GM23338 (cell line): ENCODE results near the gene MFSD11. TPM values are rescaled to one million over a fixed set of nuclear protein-coding genes. Genes with fewer than 3 reads are reported as not detected.

ENCODE experiments used
- ATAC-seq: fragments of 200-7000 bp; cut with Tn5 transposase; 3 replicates; pipeline ENCODE4 v1.9.1; 2020
- DNase-seq: peaks from one replicate; pipeline ENCODE4 v3.0.0-alpha.2; 2015; ENCODE audit warnings: low spot score
- H2AFZ ChIP-seq: fragments of 200-600 bp; sonication (generic); 2 replicates; pipeline ENCODE4 v1.8.0; 2016; ENCODE audit warnings: antibody characterized with exemption, mild to moderate bottlenecking, moderate library complexity
- H3F3A ChIP-seq: fragments of 200-600 bp; sonication (generic); replicated peaks from 2 replicates; pipeline ENCODE4 v1.8.0; 2017; ENCODE audit warnings: antibody characterized with exemption, mixed run types, low read depth
- H3K27ac ChIP-seq: fragments of 200-600 bp; sonication (generic); 2 replicates; pipeline ENCODE4 v1.6.1; 2016; ENCODE audit warnings: low read depth
- H3K27me3 ChIP-seq: fragments of 200-600 bp; sonication (generic); 2 replicates; pipeline ENCODE4 v1.8.0; 2016; ENCODE audit warnings: mild to moderate bottlenecking, mixed run types, moderate library complexity; ENCODE audit not compliant: insufficient read depth
- H3K36me3 ChIP-seq: fragments of 200-600 bp; sonication (generic); 2 replicates; pipeline ENCODE4 v1.8.0; 2016; ENCODE audit warnings: mild to moderate bottlenecking; ENCODE audit not compliant: insufficient read depth
- H3K4me1 ChIP-seq: fragments of 200-600 bp; sonication (generic); 2 replicates; pipeline ENCODE4 v1.8.0; 2016; ENCODE audit warnings: mild to moderate bottlenecking, moderate library complexity; ENCODE audit not compliant: insufficient read depth
- H3K4me2 ChIP-seq: fragments of 200-600 bp; sonication (generic); 2 replicates; pipeline ENCODE4 v1.7.1; 2017; ENCODE audit warnings: mixed run types
- H3K4me3 ChIP-seq: fragments of 200-600 bp; sonication (generic); 2 replicates; pipeline ENCODE4 v1.6.1; 2016; ENCODE audit warnings: mixed run types
- H3K79me2 ChIP-seq: fragments of 200-600 bp; sonication (generic); replicated peaks from 2 replicates; pipeline ENCODE4 v1.8.0; 2017; ENCODE audit warnings: mild to moderate bottlenecking; ENCODE audit not compliant: insufficient read depth
- H3K9me2 ChIP-seq: fragments of 200-600 bp; sonication (generic); 2 replicates; pipeline ENCODE4 v1.8.0; 2017; ENCODE audit not compliant: insufficient read depth
- H4K20me1 ChIP-seq: fragments of 200-600 bp; sonication (generic); replicated peaks from 2 replicates; pipeline ENCODE4 v1.8.0; 2017; ENCODE audit warnings: mild to moderate bottlenecking; ENCODE audit not compliant: insufficient read depth
- H3K27ac Mint-ChIP-seq: 2 replicates; pipeline ENCODE4 v1.8.0; 2020; ENCODE audit warnings: inconsistent platforms, mild to moderate bottlenecking, moderate library complexity, mixed read lengths
- H3K27me3 Mint-ChIP-seq: 3 replicates; pipeline ENCODE4 v1.8.0; 2022; ENCODE audit warnings: low read depth, mild to moderate bottlenecking, moderate library complexity, mixed read lengths, inconsistent platforms; ENCODE audit not compliant: insufficient read depth, poor library complexity
- H3K36me3 Mint-ChIP-seq: 3 replicates; pipeline ENCODE4 v1.8.0; 2021; ENCODE audit warnings: low read depth, mild to moderate bottlenecking, inconsistent platforms, moderate library complexity, mixed read lengths
- H3K4me1 Mint-ChIP-seq: 3 replicates; pipeline ENCODE4 v1.8.0; 2020; ENCODE audit warnings: mild to moderate bottlenecking, inconsistent platforms, mixed read lengths
- H3K4me3 Mint-ChIP-seq: 3 replicates; pipeline ENCODE4 v1.8.0; 2021; ENCODE audit warnings: moderate library complexity, mild to moderate bottlenecking, inconsistent platforms, mixed read lengths
- H3K9me3 Mint-ChIP-seq: 3 replicates; pipeline ENCODE4 v1.8.0; 2020; ENCODE audit warnings: moderate library complexity, mild to moderate bottlenecking, inconsistent platforms, mixed read lengths
- CREB1 ChIP-seq: fragments of 250-450 bp; sonication (Bioruptor Pico); IDR thresholded peaks from 2 replicates; pipeline ENCODE4 v1.5.0; 2020; ENCODE audit warnings: low read depth, mild to moderate bottlenecking, moderate library complexity
- ZNF331 ChIP-seq: fragments of 250-450 bp; sonication (Bioruptor Pico); IDR thresholded peaks from 2 replicates; pipeline ENCODE4 v1.5.0; 2020; ENCODE audit warnings: low read depth, mild to moderate bottlenecking, moderate library complexity
- ZNF462 ChIP-seq: fragments of 250-450 bp; sonication (Bioruptor Pico); IDR thresholded peaks from 2 replicates; pipeline ENCODE4 v1.5.0; 2020; ENCODE audit warnings: mild to moderate bottlenecking, moderate library complexity
- polyA plus RNA-seq: library from polyadenylated mRNA; unstranded; fragments of >200 nt; fragmentation: Nextera tagmentation; extraction: Ambion mirVana; gene quantifications from 2 replicates; pipeline ENCODE4 v1.2.1, GENCODE V29; 2016
- total RNA-seq: library from RNA; depleted of rRNA; stranded (reverse); fragments of >200 nt; shearing (Covaris generic); gene quantifications from 2 replicates; pipeline ENCODE4 v1.2.3, GENCODE V29; 2014

MFSD11 gene
- total and polyA plus RNA-seq, 2 experiments from 2014 or later, result 10.2 to 35.3 TPM

DNA sequence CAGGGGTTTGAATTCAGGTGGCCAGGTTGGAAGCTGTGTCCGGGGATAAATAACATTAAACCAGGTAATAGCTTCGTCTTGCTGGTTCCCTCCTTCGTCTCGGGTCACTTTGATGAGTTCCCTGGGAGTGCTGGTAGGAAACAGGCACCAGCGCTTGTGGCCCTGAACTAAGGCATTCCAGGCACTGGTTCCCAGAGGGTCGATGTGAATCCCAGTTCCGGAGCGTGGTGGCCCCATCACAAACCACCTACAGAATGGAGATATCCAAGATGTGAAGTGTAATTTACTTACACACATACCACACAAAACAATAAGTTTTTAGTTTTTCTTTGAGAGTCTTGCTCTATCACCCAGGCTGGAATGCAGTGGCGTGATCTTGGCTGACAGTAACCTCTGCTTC lies 14.1 kb upstream of the MFSD11 start (continued):
- no peak for TF ChIP-seq ZNF462 (CRISPR knock-in tag)
- no peak for TF ChIP-seq ZNF331 (CRISPR knock-in tag)

DNA sequence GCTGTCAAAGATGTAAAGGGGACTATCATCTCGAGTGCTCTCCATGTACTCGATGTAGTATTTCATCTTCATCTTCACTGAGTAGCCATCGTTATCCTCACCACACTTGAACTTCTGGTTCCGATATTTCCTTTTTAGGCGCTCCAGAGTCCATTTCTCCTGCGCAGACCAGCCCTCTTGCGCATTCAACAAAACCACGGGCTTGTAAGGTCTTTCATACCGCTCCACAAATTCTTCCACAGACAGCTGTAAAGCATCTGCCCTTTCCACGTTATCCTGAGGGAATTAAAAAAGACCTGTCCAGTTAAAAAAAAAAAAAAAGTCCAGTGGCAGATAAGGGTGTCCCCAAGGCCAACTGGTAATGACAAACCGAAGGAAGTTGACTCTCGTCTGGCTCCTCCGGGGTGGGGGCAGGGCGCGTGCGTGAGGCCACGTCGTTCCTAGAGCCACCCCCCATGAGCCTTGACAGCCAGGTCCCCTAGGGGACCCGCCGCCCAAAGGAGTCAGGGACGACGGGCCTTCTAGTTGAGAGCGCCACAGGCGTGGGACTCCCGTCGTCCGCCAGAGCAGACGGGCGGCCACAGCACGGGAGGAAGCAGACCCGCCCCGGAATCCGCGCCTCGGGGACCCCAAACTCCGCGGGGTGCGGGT lies 12.2 kb upstream of the MFSD11 start:
- no peak for TF ChIP-seq ZNF462 (CRISPR knock-in tag)
- TF ChIP-seq CREB1 (CRISPR knock-in tag), result 0 out of 2 replicates have a peak, but pooled peaks have one; percentile 18
- no peaks in the 10 kb centered on the region for H3K9me2 ChIP-seq
- peak overlapping the region; percentile 86; the same call in 1 of the 2 replicates for H2AFZ ChIP-seq
- H3K36me3 Mint-ChIP-seq, result peaks cover 58% of the 10 kb centered on the region
- H3K36me3 ChIP-seq, result peaks cover 22% of the 10 kb centered on the region
- no peaks in the 10 kb centered on the region for H3K9me3 Mint-ChIP-seq
- peak overlapping the region; percentile 98 for H3K4me2 ChIP-seq
- H3K27me3 ChIP-seq, result no peaks in the 10 kb centered on the region
- H4K20me1 ChIP-seq, result peaks cover 16% of the 10 kb centered on the region
- ATAC-seq (peak; percentile 12), DNase-seq (peak; percentile 38)
- peaks cover 7% of the 10 kb centered on the region; the same call in 1 of the 2 replicates for H3F3A ChIP-seq
- H3K79me2 ChIP-seq, result peaks cover 57% of the 10 kb centered on the region
- peaks cover 10% of the 10 kb centered on the region; the same call in 2 of the 3 replicates for H3K4me1 Mint-ChIP-seq
- peak overlapping the region; percentile 99 for H3K4me3 ChIP-seq
- H3K4me1 ChIP-seq, result peaks cover 16% of the 10 kb centered on the region
- peak overlapping the region; percentile 67; the same call in 1 of the 2 replicates for H3K27ac Mint-ChIP-seq
- peak overlapping the region; percentile 45; the same call in 1 of the 2 replicates for H3K27ac ChIP-seq
- peaks cover 5% of the 10 kb centered on the region for H3K27me3 Mint-ChIP-seq
- peak overlapping the region; percentile 90 for H3K4me3 Mint-ChIP-seq
